Germinal center (tissue), 1 donor: ENCODE results near the gene HTRA2.
A peak's percentile ranks its signal among the peaks of the same experiment; 100 is the strongest.
"Not testable (repeated sequence)": the region's sequence is repeated elsewhere in the genome, so short reads cannot be mapped to it uniquely, and the experiment has no call there.

ENCODE experiments used
- DNase-seq: peaks from one replicate; pipeline ENCODE4 v3.0.0; 2012; ENCODE audit warnings: mixed read lengths, low spot score

Gene HTRA2

DNA sequence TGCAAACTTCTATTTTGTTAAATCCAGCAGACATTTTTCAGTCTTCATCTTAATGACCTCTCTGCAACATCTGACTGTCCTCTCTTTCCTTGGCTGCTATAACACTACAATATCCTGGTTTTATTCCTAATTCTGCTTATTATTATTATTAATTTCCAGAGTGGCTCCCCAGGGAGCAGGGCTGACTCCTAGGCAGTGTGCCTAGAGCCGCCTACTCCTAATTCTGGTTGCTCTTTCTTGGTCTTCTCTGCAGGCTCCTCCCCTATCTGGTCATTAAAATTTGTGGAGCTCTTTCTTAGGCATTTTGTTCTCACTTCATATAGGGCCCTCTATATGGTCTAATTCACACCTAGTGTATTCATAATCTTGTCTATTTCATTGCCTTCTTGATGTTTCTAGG, 13.2 kb downstream of the HTRA2 start:
- DNase-seq: no peak

DNA sequence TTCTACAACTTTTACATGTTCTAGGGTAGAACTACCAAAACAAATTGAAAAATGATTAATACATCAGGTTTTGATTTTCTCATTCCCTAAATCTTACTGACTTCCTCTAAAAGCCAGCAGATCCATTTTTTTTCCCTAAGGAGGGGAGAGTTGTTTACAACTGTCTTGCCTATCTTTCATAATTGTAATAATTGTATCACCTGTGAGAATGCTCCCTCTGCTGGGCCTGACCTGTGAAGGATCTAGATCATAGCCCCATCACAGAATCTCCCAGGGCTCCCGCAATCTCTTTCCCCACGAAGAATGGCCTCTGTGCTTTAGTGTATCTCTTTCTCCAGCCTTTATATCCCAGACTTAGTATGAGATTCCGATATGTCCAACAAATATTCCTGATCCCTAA, 14.9 kb downstream of the HTRA2 start:
- no peak for DNase-seq

DNA sequence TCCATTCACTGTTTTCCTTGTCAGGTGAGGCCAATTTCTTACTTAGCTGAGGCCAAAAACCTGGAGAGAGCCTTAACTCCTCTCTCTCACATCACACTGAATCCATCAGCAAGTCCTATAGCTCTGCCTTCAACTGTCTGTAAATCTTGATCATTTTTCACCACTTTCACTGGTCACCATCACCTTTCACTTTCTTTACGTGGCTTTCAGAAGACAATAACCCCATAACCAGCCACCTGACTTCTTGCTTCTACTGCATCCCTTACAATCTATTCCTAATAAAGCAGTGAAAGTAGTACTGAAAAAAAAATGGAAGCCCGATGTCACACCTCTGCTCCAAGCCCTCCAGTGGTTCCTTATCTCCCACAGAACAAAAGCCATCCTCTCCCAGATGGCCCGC, 16.3 kb downstream of the HTRA2 start:
- DNase-seq: no peak

GRCh38 chr2:74548285-74548899, 18.7 kb downstream of the HTRA2 start:
- DNase-seq: no peak

- peak; percentile 48 for DNase-seq
These were observed 19.4 kb downstream of the HTRA2 start for GRCh38 chr2:74548900-74549826.

DNA sequence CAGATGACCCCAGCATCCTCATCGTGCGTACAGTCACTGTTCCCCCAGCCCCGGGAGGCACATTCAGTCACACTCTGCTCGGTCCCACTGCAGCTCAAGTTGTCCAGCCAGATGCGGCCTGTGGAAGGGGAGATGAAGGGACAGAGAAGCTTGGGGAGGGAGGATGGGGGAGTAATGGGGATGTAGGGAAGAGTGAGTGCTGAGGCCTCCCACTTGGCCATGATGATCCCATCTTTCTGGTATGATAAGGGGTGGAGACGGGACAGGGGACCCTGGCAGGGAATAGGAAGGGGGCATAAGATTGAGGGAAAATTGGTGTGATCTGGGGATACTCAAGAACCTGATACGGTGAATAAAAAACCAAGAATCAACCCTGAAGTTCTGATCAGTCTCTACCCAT, 20.5 kb downstream of the HTRA2 start:
- DNase-seq: no peak

DNA sequence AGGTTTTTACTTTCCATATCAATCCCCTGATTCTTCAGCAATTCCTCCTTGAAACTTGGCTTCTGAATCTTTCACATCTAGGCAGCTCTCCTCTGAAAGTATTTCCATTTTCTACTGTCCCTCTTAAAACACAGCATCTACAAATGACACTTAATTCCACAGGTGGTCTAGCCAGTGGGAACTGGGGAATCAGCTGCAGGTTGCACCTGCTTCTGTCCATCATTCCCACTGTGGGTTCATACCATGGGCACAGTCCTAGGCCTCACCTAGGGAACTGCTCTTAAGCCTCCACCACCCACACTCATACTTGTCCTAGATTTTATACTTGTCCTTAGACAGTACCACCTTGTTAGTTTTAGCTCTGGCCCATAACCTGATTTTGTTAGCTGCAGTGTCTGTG, 21.8 kb downstream of the HTRA2 start:
- DNase-seq: no peak

- DNase-seq: no peak
These were observed 22.5 kb downstream of the HTRA2 start for GRCh38 chr2:74551942-74552913.

- DNase-seq: no peak
These were observed 23.4 kb downstream of the HTRA2 start for GRCh38 chr2:74552914-74553811.

- peak; percentile 90 for DNase-seq
These were observed 24.4 kb downstream of the HTRA2 start, which contains the start of the genes DOK1 and LOXL3 for GRCh38 chr2:74553892-74554819. DOK1 (plus strand) TSS chr2:74554720; CDS start chr2:74554755, 35 bp downstream. LOXL3 (minus strand) TSS chr2:74553942; CDS start chr2:74552634, 1,308 bp downstream.

DNA sequence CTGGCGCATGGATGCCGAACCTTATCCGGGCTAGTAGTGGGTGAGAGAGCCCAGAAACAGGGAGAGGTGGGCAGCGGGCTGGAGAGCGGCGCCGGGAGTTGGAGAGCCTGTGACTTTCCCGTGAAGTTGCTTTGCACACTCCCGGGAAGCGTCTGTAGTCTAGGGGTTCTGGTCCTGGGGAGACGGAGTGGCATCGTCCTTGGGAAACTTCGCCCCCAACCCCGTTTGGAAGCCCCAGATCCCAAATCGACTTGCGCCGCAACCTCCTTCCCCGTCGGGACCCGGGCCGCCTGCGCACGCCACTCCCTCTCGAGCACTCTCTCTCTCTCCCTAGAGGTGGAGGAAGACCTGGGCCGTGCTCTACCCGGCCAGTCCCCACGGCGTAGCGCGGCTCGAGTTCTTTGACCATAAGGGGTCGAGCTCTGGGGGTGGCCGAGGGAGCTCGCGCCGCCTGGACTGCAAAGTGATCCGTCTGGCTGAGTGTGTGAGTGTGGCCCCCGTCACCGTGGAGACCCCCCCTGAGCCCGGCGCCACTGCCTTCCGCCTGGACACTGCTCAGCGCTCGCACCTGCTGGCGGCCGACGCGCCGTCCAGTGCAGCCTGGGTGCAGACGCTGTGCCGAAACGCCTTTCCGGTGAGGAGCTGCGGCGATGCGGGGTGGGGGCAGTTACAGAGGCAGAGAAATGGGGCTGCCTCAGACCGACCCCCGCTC, 25.2 kb downstream of the HTRA2 start:
- DNase-seq: peak; percentile 64

DNA sequence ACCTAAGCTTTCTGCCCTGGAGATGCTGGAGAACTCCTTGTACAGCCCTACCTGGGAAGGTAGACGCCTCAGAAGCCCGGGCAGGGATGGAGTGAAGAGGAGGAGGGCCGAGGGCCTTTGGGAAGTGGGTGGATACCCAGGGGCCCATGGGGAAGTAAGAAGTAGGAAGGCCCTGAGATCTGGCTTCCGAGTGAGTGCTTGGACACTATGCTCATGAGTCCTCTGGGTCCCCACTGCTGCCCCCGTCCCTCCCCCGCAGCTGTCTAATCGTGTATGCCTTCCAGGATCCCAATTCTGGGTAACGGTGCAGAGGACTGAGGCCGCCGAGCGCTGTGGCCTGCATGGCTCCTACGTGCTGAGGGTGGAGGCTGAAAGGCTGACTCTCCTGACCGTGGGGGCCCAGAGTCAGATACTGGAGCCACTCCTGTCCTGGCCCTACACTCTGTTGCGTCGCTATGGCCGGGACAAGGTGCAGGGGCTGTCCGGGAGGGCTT, 25.9 kb downstream of the HTRA2 start:
- no peak for DNase-seq

DNA sequence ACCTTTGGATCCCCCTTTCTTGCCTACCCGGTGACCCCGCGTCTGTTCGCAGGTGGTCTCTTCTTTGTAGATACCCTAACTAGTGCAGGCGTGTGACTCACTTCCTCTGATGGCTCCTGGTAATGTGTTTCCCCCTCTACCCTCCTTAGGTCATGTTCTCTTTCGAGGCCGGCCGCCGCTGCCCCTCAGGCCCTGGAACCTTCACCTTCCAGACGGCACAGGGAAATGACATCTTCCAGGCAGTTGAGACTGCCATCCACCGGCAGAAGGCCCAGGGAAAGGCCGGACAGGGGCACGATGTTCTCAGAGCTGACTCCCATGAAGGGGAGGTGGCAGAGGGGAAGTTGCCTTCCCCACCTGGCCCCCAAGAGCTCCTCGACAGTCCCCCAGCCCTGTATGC, 26.4 kb downstream of the HTRA2 start:
- no peak for DNase-seq

DNA sequence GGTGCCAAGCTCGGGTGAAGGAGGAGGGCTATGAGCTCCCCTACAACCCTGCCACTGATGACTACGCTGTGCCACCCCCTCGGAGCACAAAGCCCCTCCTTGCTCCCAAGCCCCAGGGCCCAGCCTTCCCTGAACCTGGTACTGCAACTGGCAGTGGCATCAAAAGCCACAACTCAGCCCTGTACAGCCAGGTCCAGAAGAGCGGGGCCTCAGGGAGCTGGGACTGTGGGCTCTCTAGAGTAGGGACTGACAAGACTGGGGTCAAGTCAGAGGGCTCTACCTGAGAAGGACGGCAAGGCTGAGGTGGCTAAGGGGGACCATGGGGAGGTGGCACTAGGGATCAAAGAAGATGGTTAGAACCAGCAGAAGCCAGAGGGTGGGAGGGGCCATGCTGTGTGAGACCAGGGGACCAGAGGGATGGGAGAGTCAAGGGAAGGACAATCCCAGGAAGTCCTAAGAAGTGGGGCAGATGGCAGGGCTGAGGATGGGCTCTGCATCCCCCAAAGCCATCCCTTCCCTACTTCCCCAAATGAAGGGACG, 27.2 kb downstream of the HTRA2 start:
- DNase-seq: no peak

DNA sequence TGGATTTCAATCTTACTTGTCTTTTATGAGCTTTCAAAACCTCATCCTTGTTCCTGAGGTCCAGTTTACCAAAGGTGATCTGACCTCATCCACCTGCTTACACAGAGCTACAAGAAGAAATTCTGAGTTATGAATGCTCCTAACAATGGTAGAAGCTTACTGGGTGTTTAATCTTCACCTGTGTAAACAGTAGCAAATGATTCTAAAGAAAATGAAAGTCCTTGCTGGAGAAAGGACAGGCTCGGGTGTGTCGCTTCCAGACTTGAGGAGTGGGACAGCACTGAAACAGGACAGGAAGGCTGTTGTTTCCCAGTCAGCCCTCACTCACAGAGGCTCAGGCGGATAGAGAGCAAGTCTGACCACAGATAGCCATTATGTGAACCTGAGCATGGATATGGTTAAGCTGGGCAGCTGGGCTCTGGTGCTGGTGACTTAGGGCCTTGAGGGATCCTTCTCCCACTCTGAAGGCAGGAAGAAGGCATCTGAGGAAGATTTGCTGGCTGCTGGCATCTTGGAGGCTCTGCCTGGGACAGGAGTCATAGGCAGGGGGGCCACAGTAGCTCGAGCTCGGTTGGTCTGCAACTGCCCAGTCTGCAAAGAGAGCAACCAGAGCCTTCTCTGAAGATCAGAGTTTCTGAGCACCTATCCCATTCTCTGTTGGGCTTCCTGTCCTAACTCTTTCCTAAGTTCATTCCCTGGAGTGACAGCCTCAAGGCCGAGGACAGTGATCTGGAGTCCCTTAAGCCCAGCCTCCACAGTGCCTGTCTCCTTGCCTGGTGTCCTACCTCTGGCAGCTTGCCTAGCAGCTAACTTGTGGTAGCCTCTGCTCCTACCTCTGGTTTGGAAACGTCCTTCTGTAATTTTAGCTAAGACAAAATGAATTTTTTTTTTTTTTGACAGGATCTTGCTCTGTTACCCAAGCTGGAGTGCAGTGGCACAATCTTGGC, 28.8 kb downstream of the HTRA2 start:
- DNase-seq: no peak

DNA sequence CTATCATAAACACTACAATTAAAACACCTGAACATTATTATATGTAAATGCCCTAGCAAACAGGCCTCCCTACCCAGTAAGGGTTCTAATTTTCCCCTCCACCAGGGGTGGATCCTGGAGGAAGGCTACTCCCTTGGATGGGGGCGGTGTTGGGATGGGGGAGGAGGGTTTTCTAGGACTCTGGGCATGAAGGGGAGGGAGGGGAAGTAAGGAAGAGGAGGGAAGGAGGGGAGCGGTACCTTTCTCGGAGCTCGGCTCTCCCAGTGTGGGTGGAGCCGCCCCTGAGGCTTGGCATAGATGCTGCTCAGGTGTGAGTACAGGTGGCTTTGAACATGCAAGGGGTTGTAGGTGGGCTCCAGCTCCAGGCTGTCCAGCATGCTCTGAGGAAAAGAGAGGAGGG, 30.2 kb downstream of the HTRA2 start:
- no peak for DNase-seq

- no peak for DNase-seq
These were observed 30.9 kb downstream of the HTRA2 start for GRCh38 chr2:74560591-74560990.

DNA sequence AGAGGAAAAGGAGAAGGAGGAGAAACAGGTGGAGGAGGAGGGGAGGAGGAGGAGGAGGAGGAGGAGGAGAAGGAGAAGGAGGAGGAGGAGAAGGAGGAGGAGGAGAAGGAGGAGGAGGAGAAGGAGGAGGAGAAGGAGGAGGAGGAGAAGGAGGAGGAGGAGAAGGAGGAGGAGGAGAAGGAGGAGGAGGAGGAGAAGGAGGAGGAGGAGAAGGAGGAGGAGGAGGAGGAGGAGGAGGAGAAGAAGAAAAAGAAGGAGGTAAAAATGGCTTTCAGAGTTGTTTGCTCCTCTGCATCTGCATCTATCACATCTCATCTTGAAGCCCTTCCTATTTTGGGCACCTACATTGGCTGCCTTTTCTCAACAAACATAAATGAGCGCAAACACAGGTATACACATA, 31.3 kb downstream of the HTRA2 start:
- DNase-seq: not testable (repeated sequence)
